GM21390 (cell line): ENCODE results near the gene STARD3.
A peak's percentile ranks its signal among the peaks of the same experiment; 100 is the strongest.
"Not testable (repeated sequence)": the region's sequence is repeated elsewhere in the genome, so short reads cannot be mapped to it uniquely, and the experiment has no call there.

ENCODE experiments used
- ATAC-seq: cut with Tn5 transposase; IDR thresholded peaks from one replicate; pipeline ENCODE4 v1.9.1; 2021; ENCODE audit not compliant: unreplicated experiment

STARD3 gene

GRCh38 chr17:39636927-39637736 lies at the start of gene STARD3:
TSS of gene STARD3 (plus strand) at chr17:39637144. CDS start at chr17:39653532, 16,388 bp downstream.
- peak; percentile 83 for ATAC-seq

GRCh38 chr17:39590180-39590579 lies 46.8 kb upstream of the STARD3 start:
- not testable (repeated sequence) for ATAC-seq

GRCh38 chr17:39591958-39592954 lies 44.7 kb upstream of the STARD3 start:
- ATAC-seq = no peak

- ATAC-seq = no peak
These were observed 43.6 kb upstream of the STARD3 start for GRCh38 chr17:39593371-39593770.

GRCh38 chr17:39595294-39595693 lies 41.6 kb upstream of the STARD3 start:
- no peak for ATAC-seq

- ATAC-seq = no peak
These were observed 40.9 kb upstream of the STARD3 start for GRCh38 chr17:39595928-39596510.

- no peak for ATAC-seq
These were observed 40.2 kb upstream of the STARD3 start for GRCh38 chr17:39596543-39597267.

GRCh38 chr17:39597372-39598046 lies 39.4 kb upstream of the STARD3 start:
- no peak for ATAC-seq

GRCh38 chr17:39598047-39598481 lies 38.9 kb upstream of the STARD3 start:
- ATAC-seq = no peak

GRCh38 chr17:39598630-39599003 lies 38.3 kb upstream of the STARD3 start:
- no peak for ATAC-seq

GRCh38 chr17:39599004-39599664 lies 37.8 kb upstream of the STARD3 start:
- no peak for ATAC-seq

GRCh38 chr17:39599665-39600231 lies 37.2 kb upstream of the STARD3 start:
- no peak for ATAC-seq

GRCh38 chr17:39600288-39600996 lies 36.5 kb upstream of the STARD3 start:
- no peak for ATAC-seq

GRCh38 chr17:39600997-39601597 lies 35.8 kb upstream of the STARD3 start:
- ATAC-seq = no peak

GRCh38 chr17:39601758-39602532 lies 35.0 kb upstream of the STARD3 start:
- no peak for ATAC-seq

- ATAC-seq = no peak
These were observed 34.2 kb upstream of the STARD3 start for GRCh38 chr17:39602533-39603303.
